ENCODE data around the gene NUP43. TPM values are rescaled to one million over a fixed set of nuclear protein-coding genes. Genes with fewer than 3 reads are reported as not detected.

NUP43 gene
- total and polyA plus RNA-seq, 10 of the 15 experiments (the other 5 are each of a cell fraction or from before 2014, with no cell fraction given), result 8.9 to 54.2 (median 27.7) TPM

DNA sequence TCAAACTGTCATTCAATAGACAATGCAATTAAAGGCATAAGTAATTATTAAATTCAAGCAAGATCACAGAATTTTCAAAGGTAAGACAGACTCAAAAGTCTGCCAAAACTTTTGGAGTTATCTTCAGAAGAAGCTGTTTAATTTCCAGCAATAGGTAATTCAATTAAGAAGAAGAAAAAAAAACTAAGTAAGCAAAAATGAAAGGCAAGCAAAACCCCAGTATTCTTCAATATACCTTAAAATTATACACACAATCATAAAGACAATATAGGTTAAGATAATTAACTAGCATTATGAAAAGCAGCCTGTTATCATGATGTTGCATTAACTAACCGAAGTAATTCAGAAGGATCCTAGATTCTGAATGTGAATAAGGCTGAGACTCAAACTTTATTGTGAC is 31.9 kb downstream of the NUP43 start:
- WGBS (ENCODE audit: insufficient coverage, insufficient replicate concordance, low lambda C conversion rate, missing lambda C conversion rate), result 97% methylated on average over 1 of the region's 1 CpG
- Histone ChIP-seq H3K36me3 (ENCODE audit: control insufficient read depth in 2 of 2, insufficient read depth in 2 of 2, low read length in 1 of 2) (0 out of 4 replicates have a peak, but pooled peaks cover 0 to 3% of the 10 kb centered on the region in 2 experiments), H3K9me3 (replicated peaks; ENCODE audit: control insufficient read depth, insufficient read depth, low read length) (no peaks in the 10 kb centered on the region), H3K9ac (ENCODE audit: control insufficient read depth, insufficient read depth, low read length) (no peak overlapping the region), H2AFZ (ENCODE audit: control insufficient read depth, low read depth, low read length) (no peak overlapping the region), H3K27ac (ENCODE audit: control insufficient read depth, insufficient read depth) (no peak overlapping the region), H3K4me1 (ENCODE audit: control insufficient read depth, insufficient read depth, low read length) (no peaks in the 10 kb centered on the region; the same call in 1 of the 2 replicates), H3K4me3 (no peak overlapping the region), H3K27me3 (replicated peaks in 1 of 2; ENCODE audit: control insufficient read depth in 2 of 2, insufficient read depth in 2 of 2, low read length in 1 of 2) (no peaks in the 10 kb centered on the region), H3K79me2 (ENCODE audit: control insufficient read depth, insufficient read depth, low read length) (peaks cover 76% of the 10 kb centered on the region), H4K20me1 (ENCODE audit: control insufficient read depth, insufficient read depth) (0 out of 2 replicates have a peak, but pooled peaks cover 2% of the 10 kb centered on the region), H3K4me2 (ENCODE audit: control insufficient read depth, insufficient read depth) (no peak overlapping the region)
- no peak for DNase-seq (ENCODE audit: low read depth, low spot score)
- CTCF ChIA-PET, result interaction anchor here (1.2 kb wide), 1 partner anchor 169 kb away, joined by 3 read pairs; the partner anchor contains the start of gene PPIL4
- POLR2A ChIA-PET, result interaction anchor here (0.7 to 0.8 kb wide), 2 partner anchors 80 to 138 kb away, joined by 3 read pairs; no protein-coding TSS in a partner anchor
- BruUV-seq (replicated peaks), result no TSS peak
- no peak for ATAC-seq
- intact Hi-C loops (cut with micrococcal nuclease; ENCODE audit: unreplicated experiment) (no loop called here), in situ Hi-C loops (cut with MboI) (no loop called here)
- SMC1A ChIA-PET (ENCODE audit: uncharacterized antibody, unreplicated experiment), result interaction anchor here (0.9 to 2.6 kb wide), 2 partner anchors 10 to 17 kb away, joined by 3 to 9 read pairs; no protein-coding TSS in a partner anchor
- FAIRE-seq, result no peak
- RAD21 ChIA-PET (ENCODE audit: unreplicated experiment), result no interaction called here
- TF ChIP-seq FOS (IDR thresholded peaks at IDR 0.05; ENCODE audit: borderline replicate concordance, extremely low read depth, insufficient read length) (no peak), TCF3 (IDR thresholded peaks at IDR 0.05; ENCODE audit: borderline replicate concordance, insufficient read depth, low read depth, low read length) (no peak), RUNX3 (IDR thresholded peaks at IDR 0.05; ENCODE audit: low read length) (no peak), RAD21 (IDR thresholded peaks at IDR 0.05; ENCODE audit: insufficient read depth, low read depth, low read length) (no peak), BCL11A (IDR thresholded peaks at IDR 0.05; ENCODE audit: low read depth, low read length) (no peak), NFYB (IDR thresholded peaks at IDR 0.05; ENCODE audit: insufficient read depth, low read depth, low read length) (no peak), RAD51 (IDR thresholded peaks at IDR 0.05) (no peak), IKZF1 (conservative IDR thresholded peaks at IDR 0.05) (no peak), TARDBP (IDR thresholded peaks at IDR 0.05; ENCODE audit: borderline replicate concordance) (no peak), ZNF207 (IDR thresholded peaks at IDR 0.05; ENCODE audit: borderline replicate concordance) (no peak), MYC (IDR thresholded peaks at IDR 0.05; ENCODE audit: insufficient read depth, insufficient read length, insufficient replicate concordance, low read length, severe bottlenecking) (no peak), SMC3 (IDR thresholded peaks at IDR 0.05; ENCODE audit: borderline replicate concordance, low read length) (no peak)
- TF ChIP-seq, protein P1, sequence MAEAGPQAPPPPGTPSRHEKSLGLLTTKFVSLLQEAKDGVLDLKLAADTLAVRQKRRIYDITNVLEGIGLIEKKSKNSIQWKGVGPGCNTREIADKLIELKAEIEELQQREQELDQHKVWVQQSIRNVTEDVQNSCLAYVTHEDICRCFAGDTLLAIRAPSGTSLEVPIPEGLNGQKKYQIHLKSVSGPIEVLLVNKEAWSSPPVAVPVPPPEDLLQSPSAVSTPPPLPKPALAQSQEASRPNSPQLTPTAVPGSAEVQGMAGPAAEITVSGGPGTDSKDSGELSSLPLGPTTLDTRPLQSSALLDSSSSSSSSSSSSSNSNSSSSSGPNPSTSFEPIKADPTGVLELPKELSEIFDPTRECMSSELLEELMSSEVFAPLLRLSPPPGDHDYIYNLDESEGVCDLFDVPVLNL (IDR thresholded peaks at IDR 0.05; ENCODE audit: low read depth, low read length), result no peak
- TF ChIP-seq, protein P2, sequence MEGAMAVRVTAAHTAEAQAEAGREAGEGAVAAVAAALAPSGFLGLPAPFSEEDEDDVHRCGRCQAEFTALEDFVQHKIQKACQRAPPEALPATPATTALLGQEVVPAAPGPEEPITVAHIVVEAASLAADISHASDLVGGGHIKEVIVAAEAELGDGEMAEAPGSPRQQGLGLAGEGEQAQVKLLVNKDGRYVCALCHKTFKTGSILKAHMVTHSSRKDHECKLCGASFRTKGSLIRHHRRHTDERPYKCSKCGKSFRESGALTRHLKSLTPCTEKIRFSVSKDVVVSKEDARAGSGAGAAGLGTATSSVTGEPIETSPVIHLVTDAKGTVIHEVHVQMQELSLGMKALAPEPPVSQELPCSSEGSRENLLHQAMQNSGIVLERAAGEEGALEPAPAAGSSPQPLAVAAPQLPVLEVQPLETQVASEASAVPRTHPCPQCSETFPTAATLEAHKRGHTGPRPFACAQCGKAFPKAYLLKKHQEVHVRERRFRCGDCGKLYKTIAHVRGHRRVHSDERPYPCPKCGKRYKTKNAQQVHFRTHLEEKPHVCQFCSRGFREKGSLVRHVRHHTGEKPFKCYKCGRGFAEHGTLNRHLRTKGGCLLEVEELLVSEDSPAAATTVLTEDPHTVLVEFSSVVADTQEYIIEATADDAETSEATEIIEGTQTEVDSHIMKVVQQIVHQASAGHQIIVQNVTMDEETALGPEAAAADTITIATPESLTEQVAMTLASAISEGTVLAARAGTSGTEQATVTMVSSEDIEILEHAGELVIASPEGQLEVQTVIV (IDR thresholded peaks at IDR 0.05; ENCODE audit: borderline replicate concordance, partially characterized antibody), result no peak
- TF ChIP-seq, protein P3, sequence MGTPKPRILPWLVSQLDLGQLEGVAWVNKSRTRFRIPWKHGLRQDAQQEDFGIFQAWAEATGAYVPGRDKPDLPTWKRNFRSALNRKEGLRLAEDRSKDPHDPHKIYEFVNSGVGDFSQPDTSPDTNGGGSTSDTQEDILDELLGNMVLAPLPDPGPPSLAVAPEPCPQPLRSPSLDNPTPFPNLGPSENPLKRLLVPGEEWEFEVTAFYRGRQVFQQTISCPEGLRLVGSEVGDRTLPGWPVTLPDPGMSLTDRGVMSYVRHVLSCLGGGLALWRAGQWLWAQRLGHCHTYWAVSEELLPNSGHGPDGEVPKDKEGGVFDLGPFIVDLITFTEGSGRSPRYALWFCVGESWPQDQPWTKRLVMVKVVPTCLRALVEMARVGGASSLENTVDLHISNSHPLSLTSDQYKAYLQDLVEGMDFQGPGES (IDR thresholded peaks at IDR 0.05), result no peak
- TF ChIP-seq, protein P4, sequence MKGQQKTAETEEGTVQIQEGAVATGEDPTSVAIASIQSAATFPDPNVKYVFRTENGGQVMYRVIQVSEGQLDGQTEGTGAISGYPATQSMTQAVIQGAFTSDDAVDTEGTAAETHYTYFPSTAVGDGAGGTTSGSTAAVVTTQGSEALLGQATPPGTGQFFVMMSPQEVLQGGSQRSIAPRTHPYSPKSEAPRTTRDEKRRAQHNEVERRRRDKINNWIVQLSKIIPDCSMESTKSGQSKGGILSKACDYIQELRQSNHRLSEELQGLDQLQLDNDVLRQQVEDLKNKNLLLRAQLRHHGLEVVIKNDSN (IDR thresholded peaks at IDR 0.05; ENCODE audit: borderline replicate concordance, extremely low read length, insufficient read depth, low read depth, low read length), result no peak
- TF ChIP-seq, protein P5, sequence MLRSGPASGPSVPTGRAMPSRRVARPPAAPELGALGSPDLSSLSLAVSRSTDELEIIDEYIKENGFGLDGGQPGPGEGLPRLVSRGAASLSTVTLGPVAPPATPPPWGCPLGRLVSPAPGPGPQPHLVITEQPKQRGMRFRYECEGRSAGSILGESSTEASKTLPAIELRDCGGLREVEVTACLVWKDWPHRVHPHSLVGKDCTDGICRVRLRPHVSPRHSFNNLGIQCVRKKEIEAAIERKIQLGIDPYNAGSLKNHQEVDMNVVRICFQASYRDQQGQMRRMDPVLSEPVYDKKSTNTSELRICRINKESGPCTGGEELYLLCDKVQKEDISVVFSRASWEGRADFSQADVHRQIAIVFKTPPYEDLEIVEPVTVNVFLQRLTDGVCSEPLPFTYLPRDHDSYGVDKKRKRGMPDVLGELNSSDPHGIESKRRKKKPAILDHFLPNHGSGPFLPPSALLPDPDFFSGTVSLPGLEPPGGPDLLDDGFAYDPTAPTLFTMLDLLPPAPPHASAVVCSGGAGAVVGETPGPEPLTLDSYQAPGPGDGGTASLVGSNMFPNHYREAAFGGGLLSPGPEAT (IDR thresholded peaks at IDR 0.05; ENCODE audit: low read depth), result no peak

Measured in GM12878 (cell line).